ENCODE data around the gene SPSB3.

- TF ChIP-seq POLR2AphosphoS5 (IDR thresholded peaks at IDR 0.05) (peak in 1 of 3 donors; percentile 41), POLR2A (IDR thresholded peaks at IDR 0.05) (no peak)
- TF ChIP-seq, protein P1, sequence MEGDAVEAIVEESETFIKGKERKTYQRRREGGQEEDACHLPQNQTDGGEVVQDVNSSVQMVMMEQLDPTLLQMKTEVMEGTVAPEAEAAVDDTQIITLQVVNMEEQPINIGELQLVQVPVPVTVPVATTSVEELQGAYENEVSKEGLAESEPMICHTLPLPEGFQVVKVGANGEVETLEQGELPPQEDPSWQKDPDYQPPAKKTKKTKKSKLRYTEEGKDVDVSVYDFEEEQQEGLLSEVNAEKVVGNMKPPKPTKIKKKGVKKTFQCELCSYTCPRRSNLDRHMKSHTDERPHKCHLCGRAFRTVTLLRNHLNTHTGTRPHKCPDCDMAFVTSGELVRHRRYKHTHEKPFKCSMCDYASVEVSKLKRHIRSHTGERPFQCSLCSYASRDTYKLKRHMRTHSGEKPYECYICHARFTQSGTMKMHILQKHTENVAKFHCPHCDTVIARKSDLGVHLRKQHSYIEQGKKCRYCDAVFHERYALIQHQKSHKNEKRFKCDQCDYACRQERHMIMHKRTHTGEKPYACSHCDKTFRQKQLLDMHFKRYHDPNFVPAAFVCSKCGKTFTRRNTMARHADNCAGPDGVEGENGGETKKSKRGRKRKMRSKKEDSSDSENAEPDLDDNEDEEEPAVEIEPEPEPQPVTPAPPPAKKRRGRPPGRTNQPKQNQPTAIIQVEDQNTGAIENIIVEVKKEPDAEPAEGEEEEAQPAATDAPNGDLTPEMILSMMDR (IDR thresholded peaks at IDR 0.05 in 8 of 11, conservative IDR thresholded peaks at IDR 0.05 in 3 of 11): no peak
Observed at GRCh38 chr16:1768767-1769401, 13.5 kb downstream of the SPSB3 start.
